Measurements from ENCODE around the gene ZNF675. TPM values are rescaled to one million over a fixed set of nuclear protein-coding genes. Genes with fewer than 3 reads are reported as not detected.
"Not testable (repeated sequence)": the region's sequence is repeated elsewhere in the genome, so short reads cannot be mapped to it uniquely, and the experiment has no call there.

The ZNF675 gene
- 19.2 and 20.6 TPM in 2 replicates for total RNA-seq

DNA sequence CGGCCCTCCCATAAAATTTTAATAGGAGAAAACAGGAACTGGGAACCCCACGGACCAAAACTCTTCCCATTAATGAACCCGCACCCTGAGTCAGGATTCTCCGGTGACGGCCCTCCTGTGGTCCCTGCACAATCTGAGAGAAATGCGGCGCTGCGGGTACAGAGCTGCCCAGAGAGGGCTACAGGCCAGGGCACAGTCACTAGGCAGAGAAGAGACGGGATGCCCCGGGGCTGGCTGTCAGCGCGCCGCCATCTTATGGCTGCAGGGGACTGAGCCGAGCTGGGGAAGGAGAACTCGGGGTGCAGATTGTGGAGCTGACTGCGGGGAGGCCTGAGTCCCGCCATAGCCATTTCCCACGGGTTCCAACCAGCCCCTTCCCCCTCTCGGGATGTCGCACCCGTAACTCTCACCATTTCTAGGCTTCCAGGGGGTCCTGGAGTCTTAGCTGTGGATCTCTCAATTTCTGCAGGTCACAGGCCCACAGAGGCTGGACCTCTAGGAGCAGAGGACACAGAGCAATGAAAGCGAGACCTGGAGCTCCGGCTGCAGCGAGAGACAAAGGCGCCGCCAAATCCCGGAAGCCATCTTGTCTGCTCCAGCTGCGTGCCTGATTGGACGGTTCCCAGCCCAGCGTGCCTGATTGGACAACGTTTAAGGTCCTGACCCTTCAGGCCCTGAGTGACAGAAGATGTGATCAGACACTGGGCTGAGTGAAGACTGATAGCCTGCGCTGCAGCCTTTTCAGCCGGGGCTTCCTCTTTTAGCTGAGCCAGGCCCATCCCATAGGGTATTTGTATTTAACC, at the start of gene ZNF675:
ZNF675 (minus strand) TSS at position 592 of the 803 bp plus-strand sequence; CDS start at position 413, 179 bp downstream.
- intact Hi-C loops (cut with micrococcal nuclease), result loop anchor here (1.0 to 10.0 kb wide), 6 partner anchors 71 to 437 kb away; partner anchors contain the start of genes ZNF681, ZNF724, ZNF726 and ZNF91

DNA sequence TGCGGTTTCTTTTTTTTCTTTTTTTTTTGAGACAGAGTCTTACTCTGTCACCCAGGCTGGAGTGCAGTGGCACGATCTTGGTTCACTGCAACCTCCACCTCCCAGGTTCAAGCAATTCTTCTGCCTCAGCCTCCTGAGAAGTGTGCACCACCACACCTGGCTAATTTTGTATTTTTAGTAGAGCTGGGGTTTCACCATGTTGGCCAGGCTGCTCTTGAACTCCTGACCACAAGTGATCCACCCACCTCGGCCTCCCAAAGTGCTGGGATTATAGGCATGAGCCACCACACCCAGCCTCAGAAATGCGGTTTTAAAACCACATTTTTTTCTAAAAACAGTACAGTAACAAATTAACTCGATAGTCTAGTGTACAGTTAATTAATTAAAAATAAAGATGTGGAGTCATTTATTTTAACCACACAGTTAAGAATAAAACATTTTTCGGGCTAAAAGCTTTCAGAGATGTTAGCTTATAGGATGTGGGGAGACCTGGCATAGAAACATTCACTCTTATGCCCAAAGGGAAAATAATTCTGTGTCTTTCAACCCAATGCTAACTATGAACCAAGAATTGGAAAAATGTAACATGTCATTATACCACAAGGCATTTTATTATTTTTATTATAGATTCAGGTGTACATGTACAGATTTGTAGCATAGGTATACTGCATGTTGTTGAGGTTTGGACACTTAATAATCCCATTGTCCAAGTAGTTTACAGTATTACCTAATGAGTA, 43.9 kb upstream of the ZNF675 start:
- intact Hi-C loops (cut with micrococcal nuclease), result not testable (repeated sequence)

DNA sequence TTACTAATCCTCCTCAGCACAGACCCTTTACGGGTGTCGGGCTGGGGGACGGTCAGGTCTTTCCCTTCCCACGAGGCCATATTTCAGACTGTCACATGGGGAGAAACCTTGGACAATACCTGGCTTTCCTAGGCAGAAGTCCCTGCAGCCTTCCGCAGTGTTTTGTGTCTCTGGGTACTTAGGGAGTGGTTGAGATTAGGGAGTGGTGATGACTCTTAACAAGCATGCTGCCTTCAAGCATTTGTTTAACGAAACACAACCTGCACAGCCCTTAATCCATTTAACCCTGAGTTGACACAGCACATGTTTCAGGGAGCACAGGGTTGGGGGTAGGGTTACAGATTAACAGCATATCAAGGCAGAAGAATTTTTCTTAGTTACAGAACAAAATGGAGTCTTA, 37.1 kb upstream of the ZNF675 start:
- intact Hi-C loops (cut with micrococcal nuclease), result not testable (repeated sequence)

DNA sequence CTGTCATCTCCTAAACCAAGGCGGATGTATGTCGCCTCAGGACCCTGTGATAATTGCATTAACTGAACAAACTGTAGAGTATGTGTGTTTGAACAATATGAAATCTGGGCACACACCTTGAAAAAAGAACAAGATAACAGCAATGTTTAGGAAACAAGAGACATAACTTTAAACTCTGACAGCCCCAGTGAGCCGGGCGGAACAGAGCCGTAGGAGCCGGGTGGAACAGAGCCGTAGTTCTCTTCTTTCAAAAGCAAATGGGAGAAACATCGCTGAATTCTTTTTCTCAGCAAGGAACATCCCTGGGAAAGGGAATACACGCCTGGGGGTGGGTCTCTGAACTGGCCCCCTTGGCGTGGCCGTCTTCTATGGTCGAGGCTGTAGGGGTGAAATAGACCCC, 31.8 kb upstream of the ZNF675 start:
- intact Hi-C loops (cut with micrococcal nuclease), result no loop called here

DNA sequence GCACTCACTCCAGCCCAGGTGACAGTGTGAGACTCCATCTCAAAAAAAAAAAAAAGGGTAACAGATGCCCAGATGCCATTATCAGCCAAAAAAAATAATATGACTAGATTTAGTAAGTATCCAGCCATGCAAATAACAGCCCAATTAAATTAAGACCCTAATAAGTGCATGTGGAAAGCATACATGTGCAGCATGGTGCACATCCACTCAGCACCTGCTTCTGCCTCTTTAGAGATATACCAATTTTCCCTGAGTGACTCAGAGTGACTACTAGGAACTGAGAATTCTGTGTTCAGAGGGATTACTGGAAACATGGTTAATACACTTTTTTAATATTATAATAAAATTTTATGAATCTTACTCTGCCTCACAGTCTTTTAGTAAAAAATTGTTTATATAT, 29.8 kb upstream of the ZNF675 start:
- intact Hi-C loops (cut with micrococcal nuclease), result no loop called here

DNA sequence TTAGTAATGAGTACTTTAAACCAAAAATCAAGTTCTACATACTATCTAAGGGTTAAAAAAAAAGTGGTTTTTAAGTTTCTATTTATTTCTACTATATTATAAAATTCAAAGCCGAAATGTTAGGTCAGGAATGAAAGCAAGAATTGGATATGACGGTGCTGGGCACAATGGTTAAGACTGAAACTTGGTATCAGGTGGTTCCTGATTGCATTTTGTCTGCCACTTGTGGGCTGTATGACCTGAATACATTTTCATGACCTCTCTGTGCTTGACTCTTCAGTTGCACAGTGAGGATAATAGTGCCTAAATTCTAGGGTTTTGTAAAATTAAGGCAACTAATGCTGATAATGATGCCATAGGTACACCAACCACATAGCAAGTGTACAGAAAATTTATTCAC, 22.3 kb upstream of the ZNF675 start:
- intact Hi-C loops (cut with micrococcal nuclease), result no loop called here

DNA sequence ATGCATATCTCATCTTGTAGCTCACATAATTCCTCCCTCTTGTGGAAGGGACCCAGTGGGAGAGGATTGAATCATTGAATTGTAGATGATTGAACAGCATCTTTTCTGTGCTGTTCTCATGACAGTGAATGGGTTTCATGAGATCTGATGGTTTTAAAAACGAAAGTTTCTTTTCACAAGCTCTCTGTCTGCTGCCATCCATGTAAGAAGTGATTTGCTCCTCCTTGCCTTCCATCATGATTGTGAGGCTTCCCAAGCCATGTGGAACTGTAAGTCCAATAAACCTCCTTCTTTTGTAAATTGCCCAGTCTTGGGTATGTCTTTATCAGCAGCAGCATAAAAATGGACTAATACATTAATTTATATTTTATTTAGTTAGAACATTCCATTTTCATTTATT, 19.6 kb upstream of the ZNF675 start:
- intact Hi-C loops (cut with micrococcal nuclease), result no loop called here

DNA sequence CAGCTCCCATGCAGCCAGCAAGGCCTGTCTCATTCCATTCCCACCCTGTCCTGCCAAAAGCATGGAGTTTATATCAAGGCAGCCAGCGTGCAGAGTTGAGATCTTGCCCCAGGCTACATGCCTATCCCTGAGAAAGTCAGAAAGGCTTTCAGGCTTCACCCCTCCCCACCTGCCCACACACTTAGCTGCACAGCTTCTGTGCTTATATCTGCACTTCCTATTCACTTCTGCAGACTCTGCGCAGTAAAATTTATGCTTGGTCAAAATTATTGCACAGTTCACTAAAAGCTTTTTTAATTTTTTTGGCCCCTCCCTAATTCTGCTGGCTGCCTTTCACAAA, 12.5 kb upstream of the ZNF675 start:
- intact Hi-C loops (cut with micrococcal nuclease), result no loop called here

DNA sequence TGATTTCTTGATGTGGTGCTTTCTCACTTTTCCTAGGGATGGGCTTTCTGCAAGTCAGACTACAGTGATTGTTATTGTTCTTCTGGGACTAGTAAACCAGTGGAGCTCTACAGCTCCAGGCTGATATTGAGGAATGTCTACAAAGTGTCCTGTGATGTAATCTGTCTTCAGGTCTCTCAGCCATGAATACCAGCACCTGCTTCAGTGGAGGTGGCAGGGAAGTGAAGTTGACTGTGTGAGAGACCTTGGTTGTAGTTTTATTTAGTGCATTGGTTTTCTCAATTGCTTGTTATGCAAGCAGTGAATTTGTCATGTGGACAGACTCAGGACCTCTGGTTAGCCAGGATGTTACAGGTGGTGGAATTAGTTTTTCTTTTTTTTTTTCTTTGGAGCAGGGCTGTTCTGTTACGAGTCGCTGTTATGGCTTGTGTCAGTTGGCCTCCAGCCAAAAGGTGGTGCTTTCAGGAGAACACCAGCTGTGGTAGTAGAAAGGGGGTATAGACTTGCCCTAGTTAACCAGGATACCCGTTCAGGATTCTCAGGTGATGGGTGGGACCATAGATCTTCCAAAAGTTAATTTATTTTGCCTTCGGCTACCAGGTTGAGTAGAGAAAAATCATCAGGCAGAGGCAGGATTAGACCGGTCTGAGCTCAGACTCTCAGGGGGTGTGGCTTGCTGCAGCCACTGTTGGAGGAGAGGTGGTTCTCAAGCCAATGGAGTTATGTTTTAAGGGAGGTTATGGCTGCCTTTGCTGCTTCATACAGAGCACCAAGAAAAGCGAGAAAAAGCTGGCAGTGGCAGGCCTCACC, 11.9 kb upstream of the ZNF675 start:
- intact Hi-C loops (cut with micrococcal nuclease), result no loop called here

DNA sequence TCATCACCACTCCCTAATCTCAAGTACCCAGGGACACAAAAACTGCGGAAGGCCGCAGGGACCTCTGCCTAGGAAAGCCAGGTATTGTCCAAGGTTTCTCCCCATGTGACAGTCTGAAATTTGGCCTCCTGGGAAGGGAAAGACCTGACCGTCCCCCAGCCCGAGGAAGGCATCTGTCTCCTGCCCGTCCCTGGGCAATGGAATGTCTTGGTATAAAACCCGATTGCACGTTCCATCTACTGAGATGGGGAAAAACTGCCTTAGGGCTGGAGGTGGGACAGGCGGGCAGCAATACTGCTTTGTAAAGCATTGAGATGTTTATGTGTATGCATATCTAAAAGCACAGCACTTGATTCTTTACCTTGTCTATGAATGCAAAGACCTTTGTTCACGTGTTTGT, 5.9 kb upstream of the ZNF675 start:
- intact Hi-C loops (cut with micrococcal nuclease), result not testable (repeated sequence)

DNA sequence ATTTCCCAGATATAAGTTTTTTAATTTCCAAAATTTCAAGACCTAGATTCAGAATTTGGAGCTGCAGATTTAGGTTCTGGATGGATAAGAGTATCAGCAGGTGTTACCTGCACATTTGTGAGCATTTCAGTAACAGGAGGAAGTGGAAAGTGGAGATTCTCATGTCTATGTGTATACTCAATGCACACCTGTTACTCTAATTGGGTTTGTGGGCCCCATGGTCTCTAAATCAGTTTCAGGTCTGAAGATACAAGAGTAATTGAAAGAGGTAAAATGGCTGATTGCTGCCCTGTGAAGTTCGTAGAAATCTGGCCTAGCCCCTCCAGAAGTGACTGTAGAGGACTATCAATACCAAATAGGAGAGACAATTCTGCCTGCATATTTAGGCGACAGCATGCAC, 13.9 kb downstream of the ZNF675 start:
- intact Hi-C loops (cut with micrococcal nuclease), result no loop called here

DNA sequence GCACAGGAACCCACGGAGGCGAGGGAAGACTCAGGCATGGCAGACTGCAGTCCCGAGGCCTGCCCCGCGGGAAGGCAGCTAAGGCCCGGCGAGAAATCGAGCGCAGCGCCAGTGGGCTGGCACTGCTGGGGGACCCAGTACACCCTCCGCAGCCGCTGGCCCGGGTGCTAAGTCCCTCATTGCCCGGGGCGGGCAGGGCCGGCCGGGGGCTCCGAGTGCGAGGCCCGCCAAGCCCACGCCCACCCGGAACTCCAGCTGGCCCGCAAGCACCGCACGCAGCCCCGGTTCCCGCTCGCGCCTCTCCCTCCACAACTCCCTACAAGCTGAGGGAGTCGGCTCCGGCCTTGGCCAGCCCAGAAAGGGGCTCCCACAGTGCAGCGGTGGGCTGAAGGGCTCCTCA, 18.4 kb downstream of the ZNF675 start:
- intact Hi-C loops (cut with micrococcal nuclease), result not testable (repeated sequence)

DNA sequence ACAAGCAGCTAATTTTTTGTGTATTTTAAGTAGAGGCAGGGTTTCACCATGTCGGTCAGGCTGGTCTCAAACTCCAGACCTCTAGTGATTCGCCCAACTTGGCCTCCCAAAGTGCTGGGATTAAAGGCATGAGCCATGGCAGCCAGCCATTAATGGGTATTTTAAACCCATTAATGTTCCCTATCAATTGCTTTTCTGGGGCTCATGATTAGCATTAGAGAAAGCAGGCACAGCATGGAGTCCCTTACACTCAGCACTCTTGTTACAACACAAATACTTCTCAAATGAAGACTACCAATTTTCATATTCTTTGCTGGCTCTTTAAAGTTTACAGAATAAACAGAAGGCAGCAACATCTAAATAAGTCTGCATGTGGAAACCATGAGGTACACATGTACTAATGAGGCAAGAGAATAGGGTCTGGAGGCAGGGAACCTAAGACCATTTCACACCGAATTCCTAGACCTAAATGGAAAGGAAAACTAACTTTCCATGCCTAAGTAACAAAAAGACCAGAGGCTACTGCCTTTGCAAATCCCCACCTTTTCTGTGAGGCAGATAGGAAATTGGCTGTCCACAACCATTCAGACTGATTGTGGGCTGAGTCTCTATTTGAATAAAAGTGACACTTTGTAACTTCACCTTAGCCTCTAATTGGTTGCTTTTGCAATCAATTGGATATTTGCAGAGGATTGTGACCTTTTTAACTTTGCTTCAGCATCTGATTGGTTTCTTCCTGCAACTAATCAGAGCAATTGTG, 21.2 kb downstream of the ZNF675 start:
- intact Hi-C loops (cut with micrococcal nuclease), result no loop called here

DNA sequence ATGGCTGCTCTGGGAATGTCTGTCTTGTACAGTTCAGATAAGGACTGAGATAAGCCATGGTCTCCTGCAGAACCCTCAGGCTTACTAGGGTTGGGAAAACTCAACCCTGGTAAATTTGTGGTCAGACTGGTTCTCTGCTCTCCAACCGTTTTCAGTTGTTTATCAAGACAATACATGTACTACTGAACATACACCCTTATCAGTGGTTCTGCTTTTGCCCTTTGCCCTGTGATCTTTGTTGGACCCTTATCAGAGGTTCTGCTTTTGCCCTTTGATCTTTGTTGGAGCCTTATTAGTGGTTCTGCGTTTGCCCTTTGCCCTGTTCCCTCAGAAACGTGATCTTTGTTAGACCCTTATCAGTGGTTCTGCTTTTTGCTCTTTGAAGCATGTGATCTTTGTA, 37.2 kb downstream of the ZNF675 start:
- intact Hi-C loops (cut with micrococcal nuclease), result not testable (repeated sequence)

Other genes starting within 250 kb of the ZNF675 start
- gene ZNF681, start 71.7 kb upstream of the ZNF675 start, total RNA-seq, result 3.7 and 3.8 TPM in 2 replicates
- gene ZNF726, start 227.7 kb upstream of the ZNF675 start, total RNA-seq, result 10.2 and 11.0 TPM in 2 replicates